HG03457 (cell line): ENCODE data around the gene MMRN2.

Experiments used
- ATAC-seq: cut with Tn5 transposase; IDR thresholded peaks from one replicate; pipeline ENCODE4 v1.9.1; 2021; ENCODE audit warnings: moderate number of reproducible peaks; ENCODE audit not compliant: unreplicated experiment

MMRN2 gene

DNA sequence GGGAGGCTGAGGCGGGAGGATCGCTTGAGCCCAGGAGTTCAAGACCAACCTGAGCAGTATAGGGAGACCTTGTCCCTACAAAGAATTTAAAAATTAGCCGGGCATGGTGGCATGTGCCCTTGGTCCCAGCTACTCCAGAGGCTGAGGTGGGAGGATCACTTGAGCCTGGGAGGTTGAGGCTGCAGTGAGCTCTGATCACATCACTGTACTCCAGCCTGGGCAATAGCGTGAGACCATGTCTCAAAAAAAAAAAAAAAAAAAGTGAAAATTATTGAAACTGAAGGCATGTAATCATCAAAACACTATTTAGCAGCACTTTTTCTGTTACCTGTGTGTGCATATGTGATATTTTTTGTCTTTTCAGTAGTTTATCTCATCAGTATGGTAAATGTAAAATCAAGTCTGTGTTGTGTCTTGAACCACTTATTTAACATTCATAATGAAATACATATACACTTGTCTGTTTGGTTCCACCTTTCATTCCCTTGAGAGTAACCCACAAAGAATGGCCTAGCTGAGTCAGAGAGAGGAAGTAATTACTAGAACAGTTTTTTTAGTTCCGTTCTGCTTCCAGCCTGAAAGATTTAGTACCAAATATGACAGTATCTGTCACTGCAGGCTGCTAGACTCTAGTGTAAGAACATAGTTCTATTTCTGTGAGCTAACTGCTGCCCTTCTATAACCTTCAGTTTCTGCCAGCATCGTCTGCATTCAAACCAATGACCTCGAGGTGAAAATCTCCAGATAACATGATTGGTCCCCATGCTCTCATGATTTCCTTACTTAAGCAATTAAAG, 68.6 kb downstream of the MMRN2 start:
- ATAC-seq: peak; percentile 95
